Immature natural killer cell (primary cell): ENCODE measurements around the gene KAZN. TPM values are rescaled to one million over a fixed set of nuclear protein-coding genes. Genes with fewer than 3 reads are reported as not detected.

ENCODE experiments used
- DNase-seq, 3 donors: peaks; one replicate each; pipeline ENCODE4 v3.0.0; 2022; ENCODE audit warnings: mixed read lengths in 1 of 3
- H3K27ac Mint-ChIP-seq, 6 donors: one replicate each; pipeline ENCODE4 v1.8.0; 2020; ENCODE audit warnings: mixed read lengths in 6 of 6, mild to moderate bottlenecking in 5 of 6, inconsistent platforms in 4 of 6, moderate library complexity in 3 of 6
- H3K27me3 Mint-ChIP-seq, 3 donors: one replicate each; pipeline ENCODE4 v1.8.0; 2020 to 2021; ENCODE audit warnings: low read depth in 3 of 3, mild to moderate bottlenecking in 3 of 3, mixed read lengths in 3 of 3, moderate library complexity in 3 of 3, inconsistent platforms in 1 of 3
- H3K36me3 Mint-ChIP-seq, 3 donors: one replicate each; pipeline ENCODE4 v1.8.0; 2020; ENCODE audit warnings: mixed read lengths in 3 of 3, inconsistent platforms in 2 of 3, mild to moderate bottlenecking in 2 of 3
- H3K4me1 Mint-ChIP-seq, 2 donors: one replicate each; pipeline ENCODE4 v1.8.0; 2020; ENCODE audit warnings: inconsistent platforms in 2 of 2, mild to moderate bottlenecking in 2 of 2, mixed read lengths in 2 of 2, moderate library complexity in 1 of 2
- H3K4me3 Mint-ChIP-seq, 5 donors: one replicate each; pipeline ENCODE4 v1.8.0; 2020; ENCODE audit warnings: mild to moderate bottlenecking in 5 of 5, mixed read lengths in 5 of 5, inconsistent platforms in 3 of 5, moderate library complexity in 3 of 5
- H3K9me3 Mint-ChIP-seq, 6 donors: one replicate each; pipeline ENCODE4 v1.8.0; 2020; ENCODE audit warnings: mild to moderate bottlenecking in 6 of 6, mixed read lengths in 6 of 6, inconsistent platforms in 4 of 6, moderate library complexity in 3 of 6
- polyA plus RNA-seq, 3 donors: library from polyadenylated mRNA; unstranded; fragments of 300-500 nt; fragmentation: Illumina TruSeq; gene quantifications; one replicate each; pipeline ENCODE4 v1.2.3, GENCODE V29; 2021

The KAZN gene
- polyA plus RNA-seq, 3 donors from 2014 or later = 0.24 TPM; not detected in 2

DNA sequence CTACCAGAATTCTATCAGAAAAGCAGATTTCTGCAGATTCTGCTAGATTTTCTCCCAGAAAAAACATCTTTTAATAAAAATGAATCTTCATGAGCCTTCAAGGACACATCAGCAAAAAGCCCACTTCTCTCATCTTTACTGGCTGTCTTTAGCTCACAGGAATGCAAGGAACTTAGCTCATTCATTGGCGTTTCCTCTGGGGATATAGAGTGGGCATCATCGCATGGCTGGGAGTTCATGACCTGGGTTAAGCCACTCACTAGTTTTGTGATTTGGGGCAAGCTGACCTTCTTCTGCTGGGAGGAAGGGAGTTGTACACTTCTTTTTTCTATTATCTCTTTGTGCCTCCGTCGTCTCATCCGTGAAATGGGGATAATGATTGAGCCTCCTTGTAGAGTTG, 149.7 kb downstream of the KAZN start:
- H3K4me1 Mint-ChIP-seq = no peaks in the 10 kb centered on the region
- H3K36me3 Mint-ChIP-seq = no peaks in the 10 kb centered on the region
- H3K27ac Mint-ChIP-seq = no peak overlapping the region
- DNase-seq = no peak
- H3K9me3 Mint-ChIP-seq = no peaks in the 10 kb centered on the region
- peaks cover 4 to 8% (median 5%) of the 10 kb centered on the region in 3 donors for H3K27me3 Mint-ChIP-seq
- no peak overlapping the region for H3K4me3 Mint-ChIP-seq

DNA sequence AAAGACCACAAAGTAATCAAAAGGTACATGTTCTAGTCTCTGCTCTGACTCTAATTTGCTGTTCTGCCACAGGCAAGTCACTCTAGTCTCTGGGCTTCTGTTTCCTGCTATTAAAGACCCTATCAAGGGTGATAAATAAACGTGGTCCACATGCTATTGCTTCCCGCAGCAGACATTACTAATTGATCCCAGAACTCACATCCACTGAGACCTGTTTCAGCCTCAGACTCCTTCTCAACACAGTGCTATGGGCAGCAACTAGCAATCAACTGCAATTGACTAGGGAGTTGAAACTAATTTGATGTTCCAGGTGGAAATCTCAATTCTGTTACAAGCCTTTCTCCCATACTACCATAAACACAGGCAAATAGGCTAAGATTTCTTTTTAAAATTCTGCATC, 150.5 kb downstream of the KAZN start:
- Mint-ChIP-seq H3K9me3 (no peaks in the 10 kb centered on the region), H3K27me3 (peaks cover 4 to 8% (median 5%) of the 10 kb centered on the region in 3 donors), H3K4me3 (no peak overlapping the region), H3K36me3 (no peaks in the 10 kb centered on the region), H3K27ac (no peak overlapping the region), H3K4me1 (no peaks in the 10 kb centered on the region)
- no peak for DNase-seq

DNA sequence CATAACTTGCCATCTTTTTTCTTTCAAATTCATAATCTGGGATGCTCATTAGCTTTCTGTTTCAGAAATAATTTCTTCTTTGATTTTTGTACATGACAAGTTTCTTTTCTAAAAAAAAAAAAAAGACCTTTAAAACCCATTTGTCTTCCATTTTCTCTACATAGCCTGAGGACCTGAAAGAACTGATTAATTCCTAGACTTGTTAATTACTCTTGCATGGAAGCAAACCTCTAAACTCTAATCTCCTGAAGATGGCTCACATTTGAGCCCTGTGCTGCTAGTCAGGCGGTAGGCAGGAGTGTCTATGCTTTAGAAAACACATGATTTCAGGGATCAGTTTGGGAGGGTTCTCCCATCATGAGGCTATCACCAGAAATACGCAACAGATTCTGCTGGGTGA, 152.0 kb downstream of the KAZN start:
- Mint-ChIP-seq H3K9me3 (no peaks in the 10 kb centered on the region), H3K27me3 (peaks cover 4 to 8% (median 5%) of the 10 kb centered on the region in 3 donors), H3K36me3 (no peaks in the 10 kb centered on the region), H3K4me1 (no peaks in the 10 kb centered on the region), H3K4me3 (no peak overlapping the region), H3K27ac (no peak overlapping the region)
- DNase-seq = no peak

DNA sequence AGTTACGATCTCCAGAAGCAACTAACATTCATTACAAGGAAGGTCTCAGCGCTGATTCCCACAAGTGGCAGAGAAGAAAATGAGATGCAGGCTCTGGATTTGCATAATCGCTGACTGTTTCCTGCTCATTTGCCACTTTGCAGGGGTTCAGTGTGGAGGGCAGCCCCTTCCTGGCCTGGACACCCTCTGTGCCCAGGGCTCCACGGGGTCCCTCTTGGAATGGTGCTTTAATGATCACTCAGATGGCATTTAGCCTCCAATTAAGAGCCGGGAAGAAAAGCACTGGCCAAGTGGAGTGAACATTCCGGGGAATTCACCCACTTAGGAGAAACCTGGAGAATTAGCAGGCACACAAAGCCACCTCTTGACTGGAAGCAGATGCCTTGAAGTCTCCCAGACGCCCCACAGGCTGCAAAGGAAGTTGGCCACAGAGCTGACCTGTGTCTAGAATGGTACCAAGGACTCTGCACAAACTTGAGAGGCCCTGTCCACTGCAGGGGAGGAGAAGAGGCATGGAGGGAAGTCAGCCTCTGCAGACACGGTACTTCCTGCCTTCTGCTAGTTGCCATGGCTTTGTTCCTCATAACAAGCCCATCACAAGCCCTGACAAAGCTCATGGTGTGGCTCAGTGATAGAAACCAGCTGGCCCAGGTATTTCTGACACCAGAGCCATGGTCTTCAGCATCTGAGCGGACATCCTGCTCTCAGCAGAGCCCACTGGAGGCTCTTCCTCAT, 157.2 kb downstream of the KAZN start:
- H3K4me3 Mint-ChIP-seq = no peak overlapping the region
- DNase-seq = no peak
- H3K36me3 Mint-ChIP-seq = no peaks in the 10 kb centered on the region
- peaks cover 4 to 6% (median 5%) of the 10 kb centered on the region in 3 donors for H3K27me3 Mint-ChIP-seq
- H3K4me1 Mint-ChIP-seq = no peaks in the 10 kb centered on the region
- H3K27ac Mint-ChIP-seq = no peak overlapping the region
- peaks cover 0 to 2% (median 0%) of the 10 kb centered on the region in 6 donors for H3K9me3 Mint-ChIP-seq

DNA sequence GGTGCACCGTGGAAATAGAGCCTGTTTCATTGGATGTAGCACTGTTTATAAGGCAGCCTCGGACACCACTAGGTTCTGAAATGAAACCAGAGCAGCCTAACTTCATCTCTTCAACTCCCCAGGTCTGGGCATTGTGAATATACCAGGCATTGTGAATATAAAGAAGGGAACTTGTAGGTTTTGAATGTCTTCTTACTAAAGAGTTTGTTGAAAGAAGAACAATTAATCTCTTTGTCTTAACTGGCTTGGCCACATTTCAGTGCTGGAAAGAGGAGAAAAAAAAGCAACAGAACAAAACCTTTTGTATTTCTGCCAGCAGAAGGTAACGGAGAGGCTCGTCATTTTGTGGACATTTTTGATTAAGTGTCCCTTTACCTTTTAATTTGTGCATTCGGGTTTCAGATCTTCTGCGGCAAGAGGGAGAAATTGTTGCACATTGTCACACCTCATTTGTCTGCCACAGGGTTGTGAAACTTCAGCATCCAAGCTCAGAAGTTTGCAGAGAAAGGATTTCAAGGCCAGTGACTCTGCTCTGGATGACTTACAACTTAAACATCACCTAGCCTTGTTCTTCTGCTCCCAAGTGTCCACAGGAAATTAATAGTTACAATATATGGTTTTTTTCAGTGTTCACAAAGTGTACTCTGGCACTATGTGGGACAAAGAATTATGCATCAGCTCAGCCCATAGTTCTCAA, 158.3 kb downstream of the KAZN start:
- H3K36me3 Mint-ChIP-seq = no peaks in the 10 kb centered on the region
- peaks cover 0 to 2% (median 0%) of the 10 kb centered on the region in 6 donors for H3K9me3 Mint-ChIP-seq
- H3K4me3 Mint-ChIP-seq = no peak overlapping the region
- DNase-seq = no peak
- H3K4me1 Mint-ChIP-seq = no peaks in the 10 kb centered on the region
- H3K27me3 Mint-ChIP-seq = peaks cover 2 to 5% (median 4%) of the 10 kb centered on the region in 3 donors
- H3K27ac Mint-ChIP-seq = no peak overlapping the region

DNA sequence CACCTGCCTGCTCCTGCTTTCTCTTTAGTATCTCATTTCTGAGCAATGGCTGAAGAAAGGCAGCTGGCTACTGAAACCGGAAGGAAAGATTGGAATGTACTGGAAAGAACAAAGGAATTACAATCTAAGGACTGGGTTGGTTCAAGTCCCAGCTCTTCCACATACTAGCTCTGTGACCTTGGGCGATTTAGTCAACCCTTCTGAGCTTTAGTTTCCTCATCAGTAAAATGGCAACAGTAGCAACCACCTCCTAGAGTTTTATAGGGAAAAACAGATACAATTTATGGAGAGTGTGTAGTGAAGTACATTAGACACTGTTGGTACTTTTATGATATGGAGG, 158.8 kb downstream of the KAZN start:
- no peaks in the 10 kb centered on the region for H3K4me1 Mint-ChIP-seq
- no peak overlapping the region for H3K27ac Mint-ChIP-seq
- H3K36me3 Mint-ChIP-seq = no peaks in the 10 kb centered on the region
- H3K4me3 Mint-ChIP-seq = no peak overlapping the region
- peaks cover 0 to 2% (median 0%) of the 10 kb centered on the region in 6 donors for H3K9me3 Mint-ChIP-seq
- no peak for DNase-seq
- peaks cover 2 to 8% (median 5%) of the 10 kb centered on the region in 3 donors for H3K27me3 Mint-ChIP-seq

DNA sequence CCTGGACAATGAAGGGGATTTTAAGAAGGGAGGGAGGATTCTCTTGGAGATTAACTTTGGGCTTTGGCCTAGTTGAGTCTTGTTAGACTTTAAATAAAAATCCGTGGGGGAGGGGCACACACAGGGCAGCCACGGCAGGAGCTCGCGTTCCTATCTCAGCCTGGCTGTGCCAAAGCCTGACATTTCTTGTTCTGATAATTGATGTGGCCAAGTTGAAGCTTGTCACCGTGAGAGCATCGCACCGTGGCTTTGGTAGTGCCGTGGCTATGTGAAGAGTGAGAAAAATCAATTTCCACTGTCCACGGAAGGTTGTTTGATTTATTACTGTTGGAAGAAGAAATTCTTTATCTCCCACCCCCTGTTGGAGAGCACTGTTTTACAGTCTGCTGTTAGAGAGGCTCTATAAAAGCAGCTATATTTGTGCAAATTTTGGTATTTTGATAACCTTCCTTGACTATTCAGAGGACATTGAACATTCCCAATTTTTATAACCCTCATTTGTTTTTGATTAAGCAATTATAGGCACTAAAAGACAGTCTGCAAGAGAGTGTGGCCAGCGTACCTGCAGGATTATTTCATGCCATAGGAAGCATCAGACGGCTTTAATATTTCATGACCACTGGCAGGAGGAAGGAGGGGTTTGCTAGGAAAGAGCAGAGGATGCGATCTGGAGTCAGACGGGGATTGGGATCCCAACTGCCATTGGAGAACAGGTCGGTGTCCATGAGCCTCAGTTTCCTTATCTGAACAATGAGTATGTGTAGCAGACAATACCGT, 160.7 kb downstream of the KAZN start:
- H3K27ac Mint-ChIP-seq = no peak overlapping the region
- H3K36me3 Mint-ChIP-seq = no peaks in the 10 kb centered on the region

DNA sequence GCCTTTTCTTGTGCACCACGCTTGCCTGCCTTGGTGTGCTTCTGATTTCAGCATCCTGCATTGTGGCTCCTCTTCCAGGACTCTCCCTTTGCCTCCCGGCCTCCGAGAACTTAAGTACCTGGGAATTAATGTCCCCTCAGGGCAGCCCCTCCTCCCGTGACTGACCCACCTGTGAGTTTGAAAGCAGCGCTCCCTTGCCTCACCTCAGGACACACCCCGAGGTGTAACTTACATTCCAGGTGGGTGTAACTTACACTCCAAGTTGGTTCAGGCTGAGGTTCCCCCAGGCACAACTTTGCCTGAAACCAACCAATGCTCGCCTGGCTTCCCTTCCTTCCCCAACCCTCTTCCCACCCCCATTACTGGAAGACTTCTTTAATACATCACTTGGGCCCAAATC, 161.4 kb downstream of the KAZN start:
- H3K27me3 Mint-ChIP-seq = peaks cover 2 to 12% (median 12%) of the 10 kb centered on the region in 3 donors
- no peak overlapping the region for H3K27ac Mint-ChIP-seq
- no peaks in the 10 kb centered on the region for H3K4me1 Mint-ChIP-seq
- peaks cover 0 to 2% (median 0%) of the 10 kb centered on the region in 6 donors for H3K9me3 Mint-ChIP-seq
- DNase-seq = no peak
- no peak overlapping the region for H3K4me3 Mint-ChIP-seq
- H3K36me3 Mint-ChIP-seq = no peaks in the 10 kb centered on the region

More for the DNA sequence above, 160.7 kb downstream of the KAZN start:
- Mint-ChIP-seq H3K4me3 (no peak overlapping the region), H3K9me3 (peaks cover 0 to 2% (median 0%) of the 10 kb centered on the region in 6 donors), H3K4me1 (no peaks in the 10 kb centered on the region), H3K27me3 (peaks cover 2 to 12% (median 8%) of the 10 kb centered on the region in 3 donors)
- DNase-seq = no peak

DNA sequence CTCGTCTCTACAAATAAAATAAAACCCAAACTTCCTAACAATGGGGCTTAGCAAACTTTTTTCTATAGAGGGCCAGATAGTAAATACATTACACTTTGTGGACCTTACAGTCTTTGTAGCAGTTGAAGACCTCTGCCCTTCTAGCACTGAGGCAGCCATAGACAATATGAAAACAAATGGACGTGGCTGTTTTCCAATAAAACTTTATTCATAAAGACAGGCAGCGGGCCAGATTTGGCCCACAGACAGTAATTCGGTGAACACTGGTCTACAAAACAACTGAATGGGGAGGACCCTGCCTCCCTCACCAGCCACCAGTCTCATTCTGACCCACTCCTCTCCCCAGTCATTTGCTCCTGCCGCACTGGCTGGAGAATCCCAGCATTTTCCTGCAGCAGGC, 162.3 kb downstream of the KAZN start:
- DNase-seq = no peak
- H3K27me3 Mint-ChIP-seq = peaks cover 2 to 15% (median 12%) of the 10 kb centered on the region in 3 donors
- H3K9me3 Mint-ChIP-seq = peaks cover 0 to 2% (median 0%) of the 10 kb centered on the region in 6 donors

DNA sequence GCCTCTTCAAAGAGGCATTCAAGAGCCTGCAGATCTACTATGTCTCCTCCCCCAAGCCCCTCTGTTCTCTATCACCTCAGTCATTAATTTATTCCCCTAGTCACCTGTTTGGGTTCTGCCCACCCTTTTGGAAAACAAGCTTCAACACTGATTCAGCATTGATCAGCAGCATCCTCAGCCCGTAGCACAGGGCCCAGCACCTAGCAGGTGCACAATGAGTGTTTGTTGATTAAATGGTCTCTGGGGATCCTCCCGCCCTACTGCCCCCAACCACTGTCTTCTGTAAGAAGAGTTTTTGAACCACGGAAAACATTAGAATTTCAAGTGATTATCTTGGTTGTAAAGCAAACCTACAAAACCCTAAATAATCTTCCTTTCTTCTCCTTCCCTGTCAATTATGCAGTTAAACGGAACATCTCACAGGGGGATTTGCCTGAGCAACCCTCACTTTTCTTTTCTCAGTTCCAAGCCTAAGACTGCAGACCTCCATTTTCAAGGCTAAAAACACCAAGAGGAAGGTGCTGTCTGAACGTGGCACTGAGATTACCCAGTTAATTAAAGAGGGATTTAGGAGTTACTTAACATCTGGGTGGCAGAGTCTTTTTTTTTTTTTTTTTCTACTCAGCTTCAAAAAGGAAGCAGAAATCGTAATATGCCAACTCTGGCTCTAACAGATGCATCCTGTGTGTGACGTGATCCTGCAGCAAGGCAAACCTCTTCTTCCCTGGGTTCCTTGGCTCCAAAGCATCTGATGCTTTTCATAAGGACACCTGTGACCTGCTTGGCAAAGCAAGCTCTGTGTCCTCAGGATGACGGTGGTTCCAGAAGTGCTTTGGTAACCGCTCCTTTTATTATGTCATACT, 163.0 kb downstream of the KAZN start:
- no peak for DNase-seq
- Mint-ChIP-seq H3K36me3 (no peaks in the 10 kb centered on the region), H3K9me3 (no peaks in the 10 kb centered on the region), H3K27ac (no peak overlapping the region), H3K4me3 (no peak overlapping the region), H3K27me3 (peaks cover 2 to 16% (median 14%) of the 10 kb centered on the region in 3 donors), H3K4me1 (no peaks in the 10 kb centered on the region)

More for the DNA sequence above, 162.3 kb downstream of the KAZN start:
- no peaks in the 10 kb centered on the region for H3K36me3 Mint-ChIP-seq
- H3K4me3 Mint-ChIP-seq = no peak overlapping the region
- no peaks in the 10 kb centered on the region for H3K4me1 Mint-ChIP-seq
- H3K27ac Mint-ChIP-seq = no peak overlapping the region

DNA sequence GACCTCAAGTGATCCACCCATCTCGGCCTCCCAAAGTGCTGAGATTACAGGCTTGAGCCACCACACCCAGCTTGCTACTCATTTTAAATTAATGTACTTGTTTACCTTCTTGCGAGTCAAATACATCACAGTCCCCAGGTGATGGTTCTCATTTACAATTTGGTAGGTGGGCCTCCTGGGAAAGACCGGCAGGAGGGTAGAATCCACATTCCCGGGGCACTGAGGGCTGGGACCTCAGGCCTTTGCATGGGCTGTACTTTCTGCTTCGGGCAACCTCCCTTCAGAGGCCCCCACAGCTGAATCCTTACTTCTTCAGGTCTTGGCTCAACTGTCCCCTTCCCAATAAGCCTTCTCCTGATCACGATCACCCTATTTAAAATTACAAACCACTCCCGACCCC, 165.5 kb downstream of the KAZN start:
- Mint-ChIP-seq H3K36me3 (no peaks in the 10 kb centered on the region), H3K4me1 (no peaks in the 10 kb centered on the region), H3K4me3 (no peak overlapping the region), H3K27ac (no peak overlapping the region), H3K27me3 (peaks cover 2 to 28% (median 14%) of the 10 kb centered on the region in 3 donors), H3K9me3 (peaks cover 0 to 1% (median 0%) of the 10 kb centered on the region in 6 donors)
- DNase-seq = no peak

DNA sequence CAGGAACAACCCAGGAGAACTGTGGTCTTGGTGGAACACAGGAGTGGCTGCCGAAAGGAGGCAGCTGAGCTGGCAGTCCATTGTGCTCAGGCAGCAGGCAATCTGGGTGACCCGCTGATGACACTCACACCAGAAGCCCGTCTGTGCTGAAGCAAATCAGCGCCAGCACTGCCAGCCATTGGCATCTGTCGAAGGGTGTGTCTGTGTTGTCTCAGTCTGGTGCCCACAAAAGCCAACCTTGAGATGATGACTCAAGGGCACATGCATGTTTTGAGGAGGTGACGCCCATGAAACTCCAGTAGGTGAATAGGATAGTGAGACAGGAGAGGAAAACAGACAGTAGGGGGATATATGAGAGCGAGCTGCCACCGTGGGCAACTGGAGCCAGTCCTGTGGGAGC, 167.3 kb downstream of the KAZN start:
- DNase-seq = no peak
- H3K27ac Mint-ChIP-seq = no peak overlapping the region
- H3K4me1 Mint-ChIP-seq = no peaks in the 10 kb centered on the region
- H3K9me3 Mint-ChIP-seq = peaks cover 0 to 1% (median 0%) of the 10 kb centered on the region in 6 donors
- no peaks in the 10 kb centered on the region for H3K36me3 Mint-ChIP-seq
- H3K4me3 Mint-ChIP-seq = no peak overlapping the region
- peaks cover 0 to 28% (median 11%) of the 10 kb centered on the region in 3 donors for H3K27me3 Mint-ChIP-seq

DNA sequence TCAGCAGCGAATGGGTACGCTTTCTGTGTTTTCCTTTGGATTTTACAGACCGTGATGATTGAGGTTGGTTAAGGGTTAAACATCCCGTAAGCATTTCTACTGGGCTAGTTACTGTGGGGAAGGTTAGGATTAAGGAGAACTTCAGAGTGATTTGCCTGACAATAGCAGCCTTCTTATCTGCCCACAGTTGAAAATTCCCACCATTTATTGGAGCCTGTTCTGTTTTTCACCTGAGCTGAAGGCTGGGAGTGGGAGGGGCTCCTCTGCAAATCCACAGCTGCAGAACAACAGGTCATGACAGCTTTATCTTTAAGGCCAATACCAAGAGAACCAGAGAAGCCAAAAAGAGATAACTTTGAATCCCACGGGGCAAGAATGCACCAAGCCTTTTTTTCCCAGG, 168.6 kb downstream of the KAZN start:
- no peak for DNase-seq
- no peaks in the 10 kb centered on the region for H3K4me1 Mint-ChIP-seq

More for the DNA sequence above, 168.6 kb downstream of the KAZN start:
- Mint-ChIP-seq H3K27ac (no peak overlapping the region), H3K36me3 (no peaks in the 10 kb centered on the region), H3K4me3 (no peak overlapping the region), H3K9me3 (peaks cover 0 to 1% (median 0%) of the 10 kb centered on the region in 6 donors), H3K27me3 (peaks cover 0 to 27% (median 8%) of the 10 kb centered on the region in 3 donors)
